Testis (tissue), 2 donors: Measurements from ENCODE around the gene KLHDC9.

ENCODE experiments used
- CTCF ChIP-seq, 3 experiments: fragments of 450-650 bp in 2 of 3; fragments of 200-600 bp in 1 of 3; sonication (generic) in 1 of 3; IDR thresholded peaks; one replicate each; pipeline ENCODE4 v1.5.1; 2016 to 2019; ENCODE audit warnings: antibody characterized with exemption in 3 of 3, mild to moderate bottlenecking in 2 of 3, moderate library complexity in 1 of 3
- POLR2A ChIP-seq: fragments of 450-650 bp; IDR thresholded peaks from one replicate; pipeline ENCODE4 v1.6.1; 2017; ENCODE audit warnings: antibody characterized with exemption, mild to moderate bottlenecking, moderate library complexity

DNA sequence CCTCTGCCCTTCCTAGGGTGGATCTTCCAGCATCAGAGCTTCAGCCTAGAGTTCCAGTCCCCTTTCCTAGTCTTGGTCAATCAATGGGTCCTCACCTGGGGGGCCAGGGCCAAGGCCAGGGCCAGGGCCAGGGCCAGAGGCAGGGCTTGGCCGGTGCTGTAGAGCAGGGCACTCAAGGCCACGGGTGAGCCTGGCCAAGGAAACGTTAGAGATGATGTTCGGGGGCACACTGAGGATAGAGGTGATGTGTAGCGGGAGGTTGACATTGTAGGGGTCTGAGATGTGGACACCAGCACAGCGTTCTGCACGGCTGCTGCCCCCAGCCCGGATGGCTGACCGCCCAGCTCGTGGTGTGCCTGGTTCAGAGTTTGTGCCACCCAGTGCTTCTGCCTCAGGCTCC lies 46.9 kb upstream of the KLHDC9 start:
- TF ChIP-seq CTCF (IDR thresholded peaks at IDR 0.05) (no peak), POLR2A (no peak)
